ENCODE data around the gene PLEKHA8. TPM values are rescaled to one million over a fixed set of nuclear protein-coding genes. Genes with fewer than 3 reads are reported as not detected.

PLEKHA8 gene
- total and polyA plus RNA-seq, 10 of the 15 experiments (the other 5 are each of a cell fraction or from before 2014, with no cell fraction given): 1.1 to 13.2 (median 5.7) TPM

- peak overlapping the region; percentile 99 for H3K4me2 ChIP-seq (ENCODE audit: control insufficient read depth, insufficient read depth)
- TF ChIP-seq REST (IDR thresholded peaks at IDR 0.05; ENCODE audit: low read depth, low read length): no peak
- TF ChIP-seq NFYA (IDR thresholded peaks at IDR 0.05; ENCODE audit: borderline replicate concordance, low read depth, low read length): no peak
- no peak for TF ChIP-seq JUND (IDR thresholded peaks at IDR 0.05; ENCODE audit: low read depth, low read length)
- no peak for TF ChIP-seq EP300 (IDR thresholded peaks at IDR 0.05; ENCODE audit: borderline replicate concordance in 1 of 2, control insufficient read depth in 1 of 2, low read depth in 2 of 2, low read length in 2 of 2)
- TF ChIP-seq TCF3 (IDR thresholded peaks at IDR 0.05; ENCODE audit: borderline replicate concordance, insufficient read depth, low read depth, low read length): no peak
- TF ChIP-seq POLR2A (IDR thresholded peaks at IDR 0.05; ENCODE audit: low read depth, low read length): no peak
- no peak for TF ChIP-seq RELA (IDR thresholded peaks at IDR 0.05; ENCODE audit: borderline replicate concordance, partially characterized antibody)
- TF ChIP-seq NBN (IDR thresholded peaks at IDR 0.05): peak; percentile 53
- TF ChIP-seq CEBPB (IDR thresholded peaks at IDR 0.05; ENCODE audit: borderline replicate concordance in 1 of 2, low read depth in 2 of 2, low read length in 2 of 2): no peak
- peak; percentile 75 for TF ChIP-seq POLR2AphosphoS5 (IDR thresholded peaks at IDR 0.05; ENCODE audit: low read length)
- peak; percentile 14; the same call in 1 of the 2 replicates for TF ChIP-seq ATF7 (IDR thresholded peaks at IDR 0.05; ENCODE audit: low read depth)
- no peak for TF ChIP-seq PML (IDR thresholded peaks at IDR 0.05; ENCODE audit: low read length)
- TF ChIP-seq IRF4 (IDR thresholded peaks at IDR 0.05; ENCODE audit: low read depth, low read length): no peak
- no peak for TF ChIP-seq SUPT20H (IDR thresholded peaks at IDR 0.05; ENCODE audit: borderline replicate concordance, control insufficient read depth, low read depth, low read length)
- TF ChIP-seq MLLT1 (IDR thresholded peaks at IDR 0.05): peak; percentile 29; the same call in 1 of the 2 replicates
- peaks cover 33% of the 10 kb centered on the region for H3K79me2 ChIP-seq (ENCODE audit: control insufficient read depth, insufficient read depth, low read length)
- FAIRE-seq (no peak), DNase-seq (ENCODE audit: low read depth, low spot score) (no peak), ATAC-seq (peak; percentile 1; the same call in 2 of the 3 replicates)
- H4K20me1 ChIP-seq (ENCODE audit: control insufficient read depth, insufficient read depth): no peaks in the 10 kb centered on the region
- in situ Hi-C loops (cut with MboI) (no loop called here), intact Hi-C loops (cut with micrococcal nuclease; ENCODE audit: unreplicated experiment) (loop anchor here (2.0 kb wide), 1 partner anchor 39 kb away; the partner anchor contains the start of gene SCRN1)
- H3K9ac ChIP-seq (ENCODE audit: control insufficient read depth, insufficient read depth, low read length): peak overlapping the region; percentile 86
- WGBS (ENCODE audit: insufficient coverage, insufficient replicate concordance, low lambda C conversion rate, missing lambda C conversion rate): 0% methylated on average over 9 of the region's 9 CpGs
- ChIA-PET CTCF (interaction anchor here (0.6 to 1.8 kb wide), 5 partner anchors 34 to 252 kb away, joined by 3 to 7 read pairs (median 3); no protein-coding TSS in a partner anchor), SMC1A (ENCODE audit: uncharacterized antibody, unreplicated experiment) (interaction anchor here (0.9 to 1.9 kb wide), 7 partner anchors 34 to 135 kb away, joined by 3 to 11 read pairs (median 4); no protein-coding TSS in a partner anchor), RAD21 (ENCODE audit: unreplicated experiment) (interaction anchor here (1.0 to 2.0 kb wide), 5 partner anchors 34 to 50 kb away, joined by 3 to 9 read pairs (median 5); partner anchors contain the start of gene SCRN1), POLR2A (interaction anchor here (2.0 kb wide), 2 partner anchors 18 to 39 kb away, joined by 4 to 15 read pairs; partner anchors contain the start of gene SCRN1)
- no peaks in the 10 kb centered on the region for H3K27me3 ChIP-seq (replicated peaks in 1 of 2; ENCODE audit: control insufficient read depth in 2 of 2, insufficient read depth in 2 of 2, low read length in 1 of 2)
- peak overlapping the region; percentile 77 for H3K27ac ChIP-seq (ENCODE audit: control insufficient read depth, insufficient read depth)
- peak overlapping the region; percentile 87 for H2AFZ ChIP-seq (ENCODE audit: control insufficient read depth, low read depth, low read length)
- BruUV-seq (replicated peaks): no TSS peak
- H3K9me3 ChIP-seq (replicated peaks; ENCODE audit: control insufficient read depth, insufficient read depth, low read length): no peaks in the 10 kb centered on the region
- peak overlapping the region; percentile 76 for H3K4me3 ChIP-seq
- no peaks in the 10 kb centered on the region for H3K36me3 ChIP-seq (ENCODE audit: control insufficient read depth in 2 of 2, insufficient read depth in 2 of 2, low read length in 1 of 2)
- H3K4me1 ChIP-seq (ENCODE audit: control insufficient read depth, insufficient read depth, low read length): peaks cover 5% of the 10 kb centered on the region
Measured at GRCh38 chr7:30027740-30028215, 434 bp upstream of the PLEKHA8 start.
